Retinal pigment epithelial cell (primary cell): Measurements from ENCODE around the gene SCYGR7.

Experiments
- DNase-seq: peaks from one replicate; pipeline ENCODE4 v3.0.0-alpha.2; 2010; ENCODE audit warnings: low read depth
- H3K4me3 ChIP-seq: 2 replicates; pipeline ENCODE4 v1.5.1; 2011; ENCODE audit warnings: mild to moderate bottlenecking, low read length, control low read depth, moderate library complexity
- TF ChIP-seq, protein P1 (sequence below): conservative IDR thresholded peaks from 2 replicates; pipeline ENCODE4 v1.5.1; 2011; ENCODE audit warnings: low read depth, low read length, control low read depth, inconsistent platforms

SCYGR7 gene

DNA sequence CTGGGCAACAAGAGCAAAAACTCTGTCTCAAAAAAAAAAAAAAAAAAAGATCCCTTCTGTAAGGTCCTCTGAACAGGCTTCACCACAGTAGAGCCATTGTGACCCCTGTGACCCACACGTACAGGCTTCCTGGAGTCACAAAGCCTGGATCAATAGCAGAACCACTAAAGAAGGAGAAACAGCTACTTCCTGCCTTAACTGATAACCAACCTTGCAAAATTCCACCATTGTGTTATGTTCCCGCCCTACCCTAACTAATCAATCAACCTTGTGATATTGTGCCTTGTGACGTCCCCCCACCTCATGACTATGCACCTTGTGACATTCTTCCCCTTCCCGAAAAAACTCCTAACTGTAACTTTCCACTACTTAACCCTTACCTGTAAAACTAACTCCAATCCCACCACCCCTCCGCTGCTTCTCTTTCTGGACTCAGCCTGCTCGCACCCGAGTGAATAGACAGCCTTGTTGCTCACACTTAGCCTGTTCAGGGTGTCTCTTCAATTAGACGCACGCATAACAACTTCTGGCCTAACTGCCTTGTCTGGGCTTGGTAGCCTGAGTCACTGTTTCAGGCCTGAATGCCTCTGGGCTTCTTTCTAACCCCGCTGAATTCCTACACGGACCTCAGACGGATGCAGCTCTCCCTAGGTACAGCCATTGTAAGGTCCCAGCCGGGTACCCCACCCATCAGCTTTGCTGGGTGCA lies 31.4 kb downstream of the SCYGR7 start:
- no peak overlapping the region for H3K4me3 ChIP-seq
- TF ChIP-seq, protein P1, sequence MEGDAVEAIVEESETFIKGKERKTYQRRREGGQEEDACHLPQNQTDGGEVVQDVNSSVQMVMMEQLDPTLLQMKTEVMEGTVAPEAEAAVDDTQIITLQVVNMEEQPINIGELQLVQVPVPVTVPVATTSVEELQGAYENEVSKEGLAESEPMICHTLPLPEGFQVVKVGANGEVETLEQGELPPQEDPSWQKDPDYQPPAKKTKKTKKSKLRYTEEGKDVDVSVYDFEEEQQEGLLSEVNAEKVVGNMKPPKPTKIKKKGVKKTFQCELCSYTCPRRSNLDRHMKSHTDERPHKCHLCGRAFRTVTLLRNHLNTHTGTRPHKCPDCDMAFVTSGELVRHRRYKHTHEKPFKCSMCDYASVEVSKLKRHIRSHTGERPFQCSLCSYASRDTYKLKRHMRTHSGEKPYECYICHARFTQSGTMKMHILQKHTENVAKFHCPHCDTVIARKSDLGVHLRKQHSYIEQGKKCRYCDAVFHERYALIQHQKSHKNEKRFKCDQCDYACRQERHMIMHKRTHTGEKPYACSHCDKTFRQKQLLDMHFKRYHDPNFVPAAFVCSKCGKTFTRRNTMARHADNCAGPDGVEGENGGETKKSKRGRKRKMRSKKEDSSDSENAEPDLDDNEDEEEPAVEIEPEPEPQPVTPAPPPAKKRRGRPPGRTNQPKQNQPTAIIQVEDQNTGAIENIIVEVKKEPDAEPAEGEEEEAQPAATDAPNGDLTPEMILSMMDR, result no peak
- peak; percentile 43 for DNase-seq

DNA sequence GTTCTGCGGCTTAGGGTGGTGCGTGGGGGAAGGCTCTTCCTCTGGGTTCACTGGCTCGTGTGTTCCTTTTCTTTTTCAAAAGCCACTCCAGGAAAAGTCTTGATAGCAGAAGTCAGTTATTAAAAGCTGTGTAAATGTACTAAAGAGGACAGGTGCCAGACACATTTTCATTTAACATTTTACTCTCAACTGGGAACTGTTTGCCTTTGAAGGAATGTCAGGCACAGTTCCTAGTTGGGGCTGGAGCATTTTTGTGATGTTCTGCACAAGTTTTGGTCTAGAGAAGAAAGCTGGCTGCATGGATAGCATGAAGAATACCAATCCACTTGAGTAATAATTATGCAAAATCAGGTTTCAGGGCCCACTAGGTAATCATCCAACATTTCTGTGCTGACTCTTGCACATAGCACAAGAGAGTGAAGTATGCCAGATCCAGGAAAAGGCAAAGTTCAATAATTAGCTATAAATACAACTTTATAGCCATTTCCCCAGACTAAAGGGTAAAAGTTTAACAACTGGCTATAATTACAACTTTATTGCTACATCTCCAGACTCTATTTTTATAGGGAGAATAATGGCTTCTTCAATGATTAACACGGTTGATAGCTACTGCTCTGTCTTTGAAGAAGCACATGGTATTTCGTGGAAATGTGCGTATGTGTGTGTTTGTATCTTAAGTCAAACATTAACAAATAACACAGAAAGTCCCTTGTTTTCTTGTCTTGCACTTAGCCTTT lies 33.8 kb downstream of the SCYGR7 start:
- no peak for DNase-seq
- no peak overlapping the region for H3K4me3 ChIP-seq
- TF ChIP-seq, protein P1, result no peak

DNA sequence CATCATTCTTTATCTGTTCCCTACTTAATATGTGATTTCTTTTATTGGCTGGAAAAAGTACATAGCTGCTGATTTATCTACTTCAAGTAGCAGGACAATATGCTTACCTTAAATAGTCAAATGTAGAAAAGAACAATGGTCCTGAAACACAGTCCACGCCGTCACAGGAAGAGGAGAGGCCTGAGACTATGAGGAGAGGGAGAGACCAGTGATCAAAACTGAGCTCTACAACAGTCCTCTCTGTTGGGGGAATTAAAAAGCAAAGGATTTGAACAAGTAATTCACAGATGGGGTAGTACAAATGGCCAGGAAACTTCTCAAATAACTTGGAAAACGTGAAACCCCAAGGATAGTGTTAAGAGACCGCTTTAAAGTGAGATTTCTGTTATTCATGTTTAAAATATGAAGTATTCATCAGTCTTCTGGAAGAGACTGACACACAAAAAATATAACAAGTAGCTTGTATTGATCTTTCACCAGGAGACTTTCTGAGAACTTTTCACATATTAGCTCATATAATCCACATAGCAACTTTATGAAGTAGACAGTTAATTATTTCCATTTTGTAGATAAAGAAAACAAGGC lies 37.7 kb downstream of the SCYGR7 start:
- TF ChIP-seq, protein P1, result no peak
- H3K4me3 ChIP-seq, result no peak overlapping the region
- no peak for DNase-seq

DNA sequence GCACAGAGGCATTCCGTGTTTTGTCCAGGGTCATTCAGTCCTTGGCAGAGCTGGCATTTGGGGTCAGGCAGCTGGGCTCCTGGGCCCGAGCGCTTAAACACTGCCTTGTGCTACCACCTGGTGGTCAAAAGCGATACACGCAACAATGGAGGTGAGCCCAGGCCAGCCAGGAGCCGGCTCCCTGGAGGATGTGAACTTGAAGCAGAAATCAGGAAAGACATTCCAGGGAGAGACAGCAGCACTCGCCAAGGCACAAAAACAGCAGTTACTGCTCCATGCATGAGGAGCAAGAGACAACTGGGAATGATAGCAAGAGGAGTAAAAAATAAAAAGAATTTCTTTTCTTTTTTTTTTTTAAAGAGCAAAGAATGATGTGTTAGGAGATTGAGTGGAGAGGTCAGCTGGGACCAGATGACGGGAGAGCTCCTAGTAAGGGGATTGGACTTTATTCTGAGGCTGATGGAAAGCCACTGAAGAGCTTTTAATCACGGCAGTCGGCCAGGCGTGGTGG lies 38.3 kb downstream of the SCYGR7 start:
- H3K4me3 ChIP-seq, result no peak overlapping the region
- DNase-seq, result peak; percentile 28
- TF ChIP-seq, protein P1, result peak; percentile 79

DNA sequence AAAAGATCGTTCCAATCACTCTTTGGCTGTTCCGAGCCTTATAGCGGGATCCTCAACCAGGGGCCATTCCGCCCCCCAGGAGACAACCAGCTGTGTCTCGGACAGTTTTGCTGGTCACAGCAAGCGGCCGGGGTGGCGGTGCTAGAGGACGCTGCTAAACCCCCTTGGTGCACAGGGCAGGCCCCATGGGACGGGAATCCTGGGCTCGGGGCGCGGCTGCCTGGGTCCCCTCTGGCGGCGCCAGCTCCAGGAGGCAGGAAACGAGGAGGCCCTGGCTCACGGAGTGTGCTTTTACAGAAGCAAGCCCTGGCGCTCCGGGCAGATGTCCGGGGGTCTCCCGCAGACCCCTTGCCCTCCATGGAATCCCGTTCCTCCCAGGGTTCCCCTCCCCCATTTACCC lies 39.7 kb downstream of the SCYGR7 start:
- no peak for DNase-seq
- H3K4me3 ChIP-seq, result no peak overlapping the region
- TF ChIP-seq, protein P1, result no peak

DNA sequence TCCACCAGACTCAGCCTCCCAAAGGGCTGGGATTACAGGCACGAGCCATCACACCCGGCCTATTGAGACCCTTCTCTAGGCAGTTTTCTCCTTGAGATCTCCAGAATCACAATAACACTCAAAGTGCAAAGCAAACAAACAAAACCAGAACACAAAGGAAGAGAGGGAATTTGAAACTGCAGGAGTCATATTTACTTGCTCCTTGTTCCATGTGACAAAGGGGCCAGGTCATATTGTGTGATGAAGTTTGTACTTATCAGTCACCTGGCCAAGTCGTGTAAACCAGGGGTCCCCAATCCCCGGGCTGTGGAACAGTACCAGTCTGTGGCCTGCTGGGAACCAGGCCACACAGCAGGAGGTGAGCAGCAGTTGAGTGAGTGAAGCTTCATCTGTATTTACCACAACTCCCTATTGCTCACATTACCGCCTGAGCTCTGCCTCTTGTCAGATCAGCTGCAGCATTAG lies 44.1 kb downstream of the SCYGR7 start:
- no peak overlapping the region for H3K4me3 ChIP-seq
- TF ChIP-seq, protein P1, result no peak
- DNase-seq, result no peak
